ENCODE data around the gene MUC15. TPM values are rescaled to one million over a fixed set of nuclear protein-coding genes. Genes with fewer than 3 reads are reported as not detected.

MUC15 gene
- total RNA-seq, 2 experiments from 2014 or later = not detected

DNA sequence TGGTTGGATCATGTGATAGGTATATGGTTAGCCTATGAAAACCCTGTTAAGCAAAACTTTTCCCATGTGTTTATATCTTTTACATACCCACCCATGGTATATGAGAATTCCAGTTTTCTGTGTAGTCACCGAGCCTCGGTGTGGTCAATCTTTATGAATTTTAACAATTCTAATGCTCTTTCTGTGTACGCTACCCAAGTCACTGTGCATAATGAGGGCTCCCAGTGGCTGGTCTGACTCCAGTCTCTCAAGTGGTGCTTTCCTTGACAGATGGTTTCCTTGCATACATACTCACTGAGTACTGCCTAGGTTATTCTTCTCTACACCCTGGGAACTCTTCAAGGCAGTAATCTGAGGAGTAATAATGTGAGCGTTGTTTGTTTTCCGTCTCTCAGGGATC is 17.6 kb downstream of the MUC15 start:
- Mint-ChIP-seq H3K9me3 (no peaks in the 10 kb centered on the region), H3K27me3 (no peaks in the 10 kb centered on the region), H3K36me3 (no peaks in the 10 kb centered on the region), H3K27ac (no peak overlapping the region), H3K4me1 (no peaks in the 10 kb centered on the region), H3K4me3 (no peak overlapping the region)
- ATAC-seq (ENCODE audit: low read depth) = no peak
- DNase-seq = no peak
- POLR2A ChIA-PET = no interaction called here

GRCh38 chr11:26553182-26553581 is 18.9 kb downstream of the MUC15 start:
- H3K36me3 Mint-ChIP-seq = no peaks in the 10 kb centered on the region
- H3K27ac Mint-ChIP-seq = no peak overlapping the region
- H3K4me3 Mint-ChIP-seq = no peak overlapping the region
- no peaks in the 10 kb centered on the region for H3K27me3 Mint-ChIP-seq
- ATAC-seq (ENCODE audit: low read depth) (no peak), DNase-seq (no peak)
- POLR2A ChIA-PET = no interaction called here
- H3K9me3 Mint-ChIP-seq = no peaks in the 10 kb centered on the region
- H3K4me1 Mint-ChIP-seq = no peaks in the 10 kb centered on the region

DNA sequence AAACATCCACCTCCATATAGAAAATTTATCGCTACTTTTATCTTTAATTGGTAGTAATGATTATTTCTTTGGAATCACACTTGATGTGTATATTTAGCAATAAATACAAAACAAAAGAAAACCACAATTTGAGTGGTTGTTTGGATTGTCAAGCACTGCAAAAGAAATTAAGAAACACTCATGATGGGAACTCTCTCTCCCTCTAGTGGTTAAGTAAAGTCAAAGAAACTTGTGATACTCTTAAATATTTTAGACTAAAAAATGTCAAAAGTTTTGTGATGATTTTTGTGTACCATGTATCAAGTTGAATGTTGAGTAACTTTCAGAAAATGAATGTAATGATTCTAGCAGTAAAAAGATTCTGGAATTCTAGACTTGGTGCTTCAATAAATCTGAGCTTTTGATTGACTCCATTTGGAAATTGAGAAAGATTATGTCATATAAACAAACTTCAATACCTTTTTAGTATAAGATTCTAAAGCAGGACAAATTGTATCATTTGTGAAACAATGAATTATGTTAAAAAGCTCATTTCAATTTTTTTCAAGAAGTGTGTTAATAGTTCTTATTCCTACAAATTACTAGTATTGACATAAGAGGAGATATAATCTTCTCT is 20.8 kb downstream of the MUC15 start:
- POLR2A ChIA-PET = no interaction called here
- H3K27ac Mint-ChIP-seq = no peak overlapping the region
- H3K27me3 Mint-ChIP-seq = no peaks in the 10 kb centered on the region
- ATAC-seq (ENCODE audit: low read depth) (no peak), DNase-seq (no peak)
- H3K9me3 Mint-ChIP-seq = no peaks in the 10 kb centered on the region
- no peaks in the 10 kb centered on the region for H3K36me3 Mint-ChIP-seq
- no peak overlapping the region for H3K4me3 Mint-ChIP-seq
- H3K4me1 Mint-ChIP-seq = no peaks in the 10 kb centered on the region

DNA sequence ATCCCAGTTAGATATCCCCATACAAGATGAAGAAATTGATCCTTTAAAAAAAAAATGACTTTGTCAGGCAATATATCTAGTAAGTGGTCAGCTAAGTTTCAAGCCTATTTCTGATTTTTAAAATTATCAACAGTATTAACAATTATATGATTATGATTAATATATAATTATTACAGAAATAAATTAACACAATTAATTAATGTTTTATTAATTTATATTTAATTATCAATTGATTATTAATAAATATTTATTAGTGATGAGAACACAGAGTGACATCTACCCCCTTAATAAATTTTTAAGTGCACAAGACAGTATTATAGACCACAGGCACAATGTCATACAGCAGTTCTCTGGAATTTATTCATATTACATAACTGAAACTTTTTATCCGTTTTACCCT is 22.0 kb downstream of the MUC15 start:
- Mint-ChIP-seq H3K27me3 (no peaks in the 10 kb centered on the region), H3K9me3 (peaks cover 1% of the 10 kb centered on the region), H3K27ac (no peak overlapping the region), H3K4me3 (no peak overlapping the region), H3K4me1 (no peaks in the 10 kb centered on the region), H3K36me3 (no peaks in the 10 kb centered on the region)
- DNase-seq (no peak), ATAC-seq (ENCODE audit: low read depth) (no peak)
- POLR2A ChIA-PET = no interaction called here

GRCh38 chr11:26549176-26549575 is 22.9 kb downstream of the MUC15 start:
- ATAC-seq (ENCODE audit: low read depth) = no peak
- H3K36me3 Mint-ChIP-seq = no peaks in the 10 kb centered on the region
- H3K4me1 Mint-ChIP-seq = no peaks in the 10 kb centered on the region
- no peaks in the 10 kb centered on the region for H3K27me3 Mint-ChIP-seq
- DNase-seq = no peak
- POLR2A ChIA-PET = no interaction called here
- H3K4me3 Mint-ChIP-seq = no peak overlapping the region
- peaks cover 1% of the 10 kb centered on the region for H3K9me3 Mint-ChIP-seq
- H3K27ac Mint-ChIP-seq = no peak overlapping the region

DNA sequence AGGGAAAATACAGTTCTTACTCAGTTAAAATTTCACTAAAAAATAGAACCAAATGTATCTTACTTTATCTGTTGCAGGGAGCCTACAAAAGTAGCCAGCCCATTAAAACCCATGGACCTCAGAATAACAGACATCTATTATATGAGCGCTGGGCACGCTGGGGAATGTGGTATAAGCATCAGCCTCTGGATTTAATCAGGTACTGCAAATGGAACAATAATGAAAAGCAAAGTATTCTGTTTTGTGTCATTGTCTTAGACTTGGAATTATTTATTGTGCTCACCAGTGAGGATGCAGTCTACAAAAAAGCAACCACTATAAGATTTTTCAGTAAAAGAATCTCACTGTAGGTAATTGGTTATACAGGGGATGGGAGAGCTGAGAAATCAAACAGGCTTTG is 30.2 kb downstream of the MUC15 start:
- Mint-ChIP-seq H3K27ac (no peak overlapping the region), H3K4me1 (no peaks in the 10 kb centered on the region), H3K27me3 (no peaks in the 10 kb centered on the region), H3K4me3 (no peak overlapping the region), H3K9me3 (peaks cover 3% of the 10 kb centered on the region), H3K36me3 (no peaks in the 10 kb centered on the region)
- DNase-seq (no peak), ATAC-seq (ENCODE audit: low read depth) (no peak)
- POLR2A ChIA-PET = no interaction called here

DNA sequence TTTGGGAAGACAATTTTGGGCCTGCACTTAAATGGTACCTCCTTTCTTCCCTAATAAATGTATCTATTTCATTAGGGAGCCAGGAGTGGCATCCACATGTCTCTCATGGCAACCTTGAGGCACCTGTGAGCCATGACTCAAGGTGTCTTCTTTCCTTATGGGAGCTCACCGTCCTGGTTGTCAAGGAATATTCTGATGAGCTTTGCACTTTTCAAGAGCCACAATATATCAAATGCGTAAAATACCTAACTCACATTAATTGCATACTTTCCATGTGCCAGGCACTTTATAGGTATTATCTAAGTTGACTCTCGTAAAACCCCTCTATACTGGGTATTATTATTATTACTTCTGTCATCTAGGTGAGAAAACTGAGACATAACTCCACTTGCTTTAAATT is 32.5 kb downstream of the MUC15 start:
- Mint-ChIP-seq H3K27ac (no peak overlapping the region), H3K27me3 (no peaks in the 10 kb centered on the region), H3K9me3 (peaks cover 2% of the 10 kb centered on the region), H3K4me3 (no peak overlapping the region), H3K36me3 (no peaks in the 10 kb centered on the region), H3K4me1 (no peaks in the 10 kb centered on the region)
- ATAC-seq (ENCODE audit: low read depth) = no peak
- DNase-seq = no peak
- POLR2A ChIA-PET = no interaction called here

DNA sequence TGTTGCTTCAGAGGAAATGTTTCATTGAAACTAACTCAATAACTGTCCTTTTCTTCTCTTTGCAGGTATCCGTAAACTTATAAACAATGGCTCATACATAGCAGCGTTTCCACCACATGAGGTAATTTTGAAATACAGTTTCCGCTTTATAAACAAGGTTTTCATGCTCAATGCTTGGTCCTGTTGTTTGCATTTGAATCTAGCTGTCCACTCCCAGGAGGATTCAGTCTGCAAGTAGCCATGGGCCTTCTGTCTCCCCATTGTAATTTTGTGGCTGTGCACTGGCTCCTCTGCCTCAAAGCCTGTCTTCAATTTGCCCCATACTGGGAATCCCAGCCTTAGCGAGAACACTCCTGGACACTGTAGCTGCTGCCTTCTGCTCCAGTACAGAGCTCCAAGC is 34.7 kb downstream of the MUC15 start:
- Mint-ChIP-seq H3K36me3 (no peaks in the 10 kb centered on the region), H3K27me3 (no peaks in the 10 kb centered on the region), H3K27ac (no peak overlapping the region), H3K4me3 (no peak overlapping the region), H3K9me3 (peaks cover 2% of the 10 kb centered on the region), H3K4me1 (no peaks in the 10 kb centered on the region)
- no peak for ATAC-seq (ENCODE audit: low read depth)
- POLR2A ChIA-PET = no interaction called here
- DNase-seq = no peak

DNA sequence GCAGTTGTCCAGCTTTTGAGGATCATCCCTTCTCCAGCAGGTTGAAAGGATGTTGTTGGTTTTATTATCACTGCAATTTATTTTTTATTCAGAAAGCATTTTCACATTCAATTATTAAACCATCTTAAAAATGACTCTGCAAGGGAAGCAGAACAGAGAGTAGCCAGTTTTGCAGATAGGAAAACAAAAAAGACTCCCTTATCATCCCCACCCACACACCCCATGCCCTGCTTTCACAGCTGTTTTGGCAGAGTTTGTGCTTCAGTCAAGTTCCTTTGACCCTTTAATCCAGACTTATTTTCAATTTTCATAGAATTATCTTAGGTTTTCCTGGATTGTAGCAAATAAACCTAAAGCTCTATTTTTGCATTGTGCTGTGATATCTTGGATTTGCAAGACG is 44.4 kb downstream of the MUC15 start:
- POLR2A ChIA-PET = no interaction called here
- Mint-ChIP-seq H3K9me3 (no peaks in the 10 kb centered on the region), H3K27me3 (no peaks in the 10 kb centered on the region), H3K36me3 (no peaks in the 10 kb centered on the region), H3K27ac (no peak overlapping the region), H3K4me3 (no peak overlapping the region), H3K4me1 (no peaks in the 10 kb centered on the region)
- no peak for DNase-seq
- ATAC-seq (ENCODE audit: low read depth) = no peak

GRCh38 chr11:26522912-26523610 is 49.0 kb downstream of the MUC15 start:
- H3K27me3 Mint-ChIP-seq = no peaks in the 10 kb centered on the region
- no peak overlapping the region for H3K4me3 Mint-ChIP-seq
- POLR2A ChIA-PET = no interaction called here
- no peaks in the 10 kb centered on the region for H3K9me3 Mint-ChIP-seq
- H3K4me1 Mint-ChIP-seq = no peaks in the 10 kb centered on the region
- no peaks in the 10 kb centered on the region for H3K36me3 Mint-ChIP-seq
- H3K27ac Mint-ChIP-seq = no peak overlapping the region
- ATAC-seq (ENCODE audit: low read depth) = no peak
- no peak for DNase-seq

DNA sequence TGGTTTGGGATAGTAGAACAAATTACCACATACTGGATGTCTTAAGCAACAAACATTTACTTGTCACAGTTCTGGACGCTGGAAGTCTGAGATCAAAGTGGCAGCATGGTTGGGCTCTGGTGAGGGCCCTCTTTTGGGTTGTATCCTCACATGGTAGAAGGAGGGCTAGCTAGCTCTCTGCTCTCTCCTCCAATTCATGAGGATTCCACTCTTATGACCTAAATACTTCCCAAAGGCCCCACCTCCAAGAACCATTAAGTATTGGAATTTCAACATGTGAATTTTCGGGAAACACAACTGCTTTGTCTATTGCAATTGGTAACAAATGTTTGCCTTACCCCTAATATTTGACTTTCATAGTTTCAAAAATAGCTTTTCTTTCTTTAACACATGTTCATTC is 52.6 kb downstream of the MUC15 start:
- POLR2A ChIA-PET = no interaction called here
- Mint-ChIP-seq H3K9me3 (no peaks in the 10 kb centered on the region), H3K4me3 (no peak overlapping the region), H3K4me1 (no peaks in the 10 kb centered on the region), H3K27me3 (no peaks in the 10 kb centered on the region), H3K36me3 (no peaks in the 10 kb centered on the region), H3K27ac (no peak overlapping the region)
- ATAC-seq (ENCODE audit: low read depth) (no peak), DNase-seq (no peak)

DNA sequence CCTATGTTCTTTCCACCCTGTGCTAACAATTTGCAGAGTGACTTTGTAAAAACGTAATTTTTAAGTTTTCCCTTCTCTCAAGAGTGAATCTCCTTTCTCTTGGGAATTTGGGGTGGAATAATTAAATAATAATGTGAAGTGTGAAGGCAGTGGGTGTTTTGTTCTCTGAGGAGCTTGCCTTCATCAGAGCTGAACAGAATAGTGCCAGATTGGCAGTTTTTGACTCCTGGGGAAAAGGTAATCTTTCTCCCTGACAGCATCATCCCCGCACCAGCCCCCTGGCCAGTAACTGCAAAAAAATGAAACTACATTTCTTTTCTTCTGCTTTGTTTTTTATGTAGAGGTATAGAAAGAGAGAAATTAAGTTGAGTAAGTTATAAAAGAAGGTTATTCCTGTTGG is 59.9 kb downstream of the MUC15 start:
- H3K9me3 Mint-ChIP-seq = no peaks in the 10 kb centered on the region
- H3K27me3 Mint-ChIP-seq = no peaks in the 10 kb centered on the region
- no peak for ATAC-seq (ENCODE audit: low read depth)
- no peak overlapping the region for H3K4me3 Mint-ChIP-seq
- DNase-seq = no peak
- no peaks in the 10 kb centered on the region for H3K4me1 Mint-ChIP-seq
- H3K36me3 Mint-ChIP-seq = no peaks in the 10 kb centered on the region
- POLR2A ChIA-PET = no interaction called here
- no peak overlapping the region for H3K27ac Mint-ChIP-seq

DNA sequence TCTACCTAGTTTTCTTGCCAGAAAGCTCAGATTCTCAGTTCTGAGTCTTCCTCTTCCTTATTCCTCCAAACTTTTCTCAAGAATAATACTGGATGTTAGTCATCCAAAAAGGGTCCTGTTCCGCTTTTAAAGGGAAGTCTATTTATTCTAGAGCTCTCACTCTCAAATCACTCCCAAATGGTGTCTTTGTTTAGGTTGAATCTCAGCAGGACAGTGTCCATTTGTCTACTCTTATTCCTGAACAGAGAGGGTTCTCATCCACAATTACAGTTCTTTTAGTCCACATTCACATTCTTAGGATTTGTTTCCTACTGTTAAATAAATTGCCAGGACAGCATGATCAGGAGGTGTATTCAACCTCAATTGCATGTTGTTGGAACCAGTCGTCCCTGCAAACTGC is 61.3 kb downstream of the MUC15 start:
- no peaks in the 10 kb centered on the region for H3K4me1 Mint-ChIP-seq
- no peak overlapping the region for H3K4me3 Mint-ChIP-seq
- no peaks in the 10 kb centered on the region for H3K36me3 Mint-ChIP-seq
- H3K27ac Mint-ChIP-seq = no peak overlapping the region
- POLR2A ChIA-PET = no interaction called here
- no peak for DNase-seq
- no peaks in the 10 kb centered on the region for H3K27me3 Mint-ChIP-seq
- no peak for ATAC-seq (ENCODE audit: low read depth)
- no peaks in the 10 kb centered on the region for H3K9me3 Mint-ChIP-seq

DNA sequence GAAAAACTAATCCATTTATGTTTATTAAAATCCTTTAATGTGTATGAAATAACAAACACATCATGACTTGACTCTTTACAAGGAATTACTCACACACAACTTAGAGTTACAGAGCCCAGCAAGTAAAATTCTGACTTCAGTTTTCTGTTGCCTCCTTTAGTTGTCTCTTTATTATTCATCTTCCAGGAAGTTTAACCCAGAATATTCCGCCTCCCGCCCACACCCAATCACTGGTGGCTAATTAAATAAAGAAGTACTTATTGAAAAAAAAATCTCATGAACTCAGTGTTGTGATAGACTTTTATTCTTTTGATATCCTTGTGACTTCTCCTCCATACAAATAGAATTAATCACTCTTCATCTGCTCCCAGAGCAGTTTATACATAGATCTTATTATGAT is 61.9 kb downstream of the MUC15 start:
- ATAC-seq (ENCODE audit: low read depth) (no peak), DNase-seq (no peak)
- no peaks in the 10 kb centered on the region for H3K9me3 Mint-ChIP-seq
- H3K36me3 Mint-ChIP-seq = no peaks in the 10 kb centered on the region
- no peak overlapping the region for H3K4me3 Mint-ChIP-seq
- H3K27me3 Mint-ChIP-seq = no peaks in the 10 kb centered on the region
- no peak overlapping the region for H3K27ac Mint-ChIP-seq
- H3K4me1 Mint-ChIP-seq = no peaks in the 10 kb centered on the region
- POLR2A ChIA-PET = no interaction called here

Data from activated naive CD8-positive, alpha-beta T cell treated with anti-CD3 and anti-CD28 coated beads, Interleukin-2, amount 10 ng/mL, durations not matched to agents 7 days and 5 days (primary cell).